HepG2 (cell line): ENCODE results near the gene CADM4. TPM values are rescaled to one million over a fixed set of nuclear protein-coding genes. Genes with fewer than 3 reads are reported as not detected.

Source experiments
- ELF1 ChIP-seq: sonication (generic); formaldehyde crosslinking; IDR thresholded peaks from 2 replicates; pipeline ENCODE4 v1.4.0; 2020; ENCODE audit warnings: missing genetic modification reagents
- MEIS2 ChIP-seq: sonication (generic); formaldehyde crosslinking; IDR thresholded peaks from 2 replicates; pipeline ENCODE4 v1.9.0; 2021; ENCODE audit warnings: mild to moderate bottlenecking, missing genetic modification reagents
- MZF1 ChIP-seq: sonication (generic); formaldehyde crosslinking; IDR thresholded peaks from 2 replicates; pipeline ENCODE4 v1.8.1; 2023; ENCODE audit warnings: mild to moderate bottlenecking, missing genetic modification reagents, borderline replicate concordance
- NONO ChIP-seq, 2 experiments: fragments of 450-650 bp in 1 of 2; sonication (generic) in 1 of 2; formaldehyde crosslinking in 1 of 2; IDR thresholded peaks in 1 of 2; conservative IDR thresholded peaks in 1 of 2; 2 replicates each; pipeline versions ENCODE4 v1.6.1 to v1.8.0; 2017 to 2022; ENCODE audit warnings: mild to moderate bottlenecking in 1 of 2, missing genetic modification reagents in 1 of 2, moderate library complexity in 1 of 2
- PHF21A ChIP-seq: sonication (generic); formaldehyde crosslinking; IDR thresholded peaks from 2 replicates; pipeline ENCODE4 v1.5.0; 2020; ENCODE audit warnings: mild to moderate bottlenecking, missing genetic modification reagents
- POLR2G ChIP-seq: fragments of 200-400 bp; formaldehyde crosslinking; IDR thresholded peaks from 2 replicates; pipeline ENCODE4 v1.6.1; 2018; ENCODE audit warnings: mild to moderate bottlenecking, low read depth, low read length, moderate library complexity
- RFX1 ChIP-seq: fragments of 450-650 bp; IDR thresholded peaks from 2 replicates; pipeline ENCODE4 v1.6.1; 2017
- SIX4 ChIP-seq: sonication (generic); formaldehyde crosslinking; IDR thresholded peaks from 2 replicates; pipeline ENCODE4 v1.4.0; 2020; ENCODE audit warnings: missing genetic modification reagents
- SUZ12 ChIP-seq: fragments of 150-350 bp; IDR thresholded peaks from 2 replicates; pipeline ENCODE4 v1.6.1; 2014; ENCODE audit warnings: low read depth, low read length
- ZBTB7B ChIP-seq: sonication (generic); formaldehyde crosslinking; IDR thresholded peaks from 2 replicates; pipeline ENCODE4 v1.4.0; 2020; ENCODE audit warnings: missing genetic modification reagents
- ZNF557 ChIP-seq: sonication (generic); formaldehyde crosslinking; IDR thresholded peaks from 2 replicates; pipeline ENCODE4 v1.4.0; 2020; ENCODE audit warnings: missing genetic modification reagents
- ZNF589 ChIP-seq: sonication (generic); formaldehyde crosslinking; conservative IDR thresholded peaks from 2 replicates; pipeline ENCODE4 v1.8.0; 2022; ENCODE audit warnings: mild to moderate bottlenecking, moderate library complexity, missing genetic modification reagents
- ZSCAN31 ChIP-seq: sonication (generic); formaldehyde crosslinking; IDR thresholded peaks from 2 replicates; pipeline ENCODE4 v1.5.0; 2020; ENCODE audit warnings: low read depth, mild to moderate bottlenecking, missing genetic modification reagents
- polyA plus RNA-seq, 8 experiments: library from polyadenylated mRNA; depleted of rRNA in 3 of 8; stranded (reverse) in 7 of 8; unstranded in 1 of 8; fragments of >200 nt; fragmentation: Illumina TruSeq in 4 of 8; extraction: Trizol in 4 of 8; gene quantifications; 2 replicates each; pipeline versions ENCODE4 v1.2.1 to v1.2.3, GENCODE V29; 2011 to 2016; ENCODE audit warnings: low read depth in 4 of 8, missing spikeins in 1 of 8, mixed read lengths in 1 of 8; ENCODE audit not compliant: insufficient read depth in 1 of 8
- total RNA-seq, 5 experiments: library from RNA; depleted of rRNA; stranded (reverse); fragments of >200 nt; fragmentation: Illumina TruSeq; extraction: Trizol; gene quantifications; 2 replicates each; pipeline ENCODE4 v1.2.3, GENCODE V29; 2016; ENCODE audit warnings: low read depth in 1 of 5
- TF ChIP-seq, protein P1 (sequence below): sonication (generic); formaldehyde crosslinking; IDR thresholded peaks from 2 replicates; pipeline ENCODE4 v1.5.0; 2020; ENCODE audit warnings: mild to moderate bottlenecking, missing genetic modification reagents, borderline replicate concordance
- TF ChIP-seq, protein P2 (sequence below): sonication (generic); formaldehyde crosslinking; IDR thresholded peaks from 2 replicates; pipeline ENCODE4 v1.4.0; 2020; ENCODE audit warnings: missing genetic modification reagents
- TF ChIP-seq, protein P3 (sequence below): sonication (generic); formaldehyde crosslinking; IDR thresholded peaks from 2 replicates; pipeline ENCODE4 v1.5.1; 2020; ENCODE audit warnings: mild to moderate bottlenecking, missing genetic modification reagents
- TF ChIP-seq, protein P4 (sequence below): IDR thresholded peaks from 2 replicates; pipeline ENCODE4 v1.6.1; 2018; ENCODE audit warnings: missing genetic modification reagents

CADM4 gene
- total and polyA plus RNA-seq, 2 of the 13 experiments (the other 11 are each of a cell fraction or from before 2014, with no cell fraction given), result 8.5 to 16.0 TPM

DNA sequence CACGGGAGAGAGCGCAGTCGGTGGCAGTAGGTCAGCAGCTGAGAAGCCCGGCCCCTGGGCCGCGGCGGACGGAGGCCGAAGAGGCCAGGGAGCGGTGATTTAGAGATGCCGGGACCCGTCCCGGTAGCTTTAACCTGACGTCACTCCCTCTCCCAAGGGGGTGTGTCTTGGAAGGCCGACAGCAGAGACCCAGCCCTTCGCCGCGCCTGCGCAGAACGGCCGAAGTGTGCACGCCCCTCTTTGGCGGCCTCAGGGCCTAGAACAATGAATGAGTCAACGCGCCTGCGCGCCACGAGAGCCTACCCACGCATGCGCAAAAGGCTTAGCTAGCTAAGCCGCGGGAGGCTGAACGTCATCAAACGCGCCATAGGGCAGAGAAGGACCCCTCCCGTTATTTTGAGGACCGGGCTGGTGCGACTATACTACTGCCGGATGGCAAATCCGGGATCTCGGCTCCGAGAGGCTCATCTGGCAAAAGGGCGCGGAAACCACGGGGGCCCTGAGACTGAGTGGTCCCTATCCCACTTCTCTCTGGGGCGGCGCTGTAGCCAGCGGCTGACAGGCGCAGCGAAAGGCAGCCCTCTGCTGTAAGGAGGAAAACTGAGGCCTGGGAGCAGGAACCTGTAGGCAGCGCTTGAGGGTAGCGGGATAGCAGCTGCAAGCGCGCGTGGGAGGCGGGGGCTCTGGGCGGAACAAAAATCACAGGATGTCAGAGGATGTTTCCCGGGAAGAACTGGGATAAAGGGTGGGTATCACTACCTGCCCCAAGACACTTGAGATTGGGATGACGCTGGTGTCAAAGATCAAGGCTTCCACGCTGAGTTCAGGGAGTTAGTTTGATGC is 43.4 kb downstream of the CADM4 start, which contains the start of the genes IRGQ and ZNF576 (continued):
- TF ChIP-seq RFX1, result no peak; the same call in 1 of the 2 replicates
- TF ChIP-seq NONO (IDR thresholded peaks at IDR 0.05), result no peak
- peak; percentile 64; the same call in 1 of the 2 replicates for TF ChIP-seq NONO (CRISPR knock-in tag; conservative IDR thresholded peaks at IDR 0.05)
- TF ChIP-seq ZSCAN31 (CRISPR knock-in tag), result peak; percentile 78; the same call in 1 of the 2 replicates
- TF ChIP-seq, protein P1, sequence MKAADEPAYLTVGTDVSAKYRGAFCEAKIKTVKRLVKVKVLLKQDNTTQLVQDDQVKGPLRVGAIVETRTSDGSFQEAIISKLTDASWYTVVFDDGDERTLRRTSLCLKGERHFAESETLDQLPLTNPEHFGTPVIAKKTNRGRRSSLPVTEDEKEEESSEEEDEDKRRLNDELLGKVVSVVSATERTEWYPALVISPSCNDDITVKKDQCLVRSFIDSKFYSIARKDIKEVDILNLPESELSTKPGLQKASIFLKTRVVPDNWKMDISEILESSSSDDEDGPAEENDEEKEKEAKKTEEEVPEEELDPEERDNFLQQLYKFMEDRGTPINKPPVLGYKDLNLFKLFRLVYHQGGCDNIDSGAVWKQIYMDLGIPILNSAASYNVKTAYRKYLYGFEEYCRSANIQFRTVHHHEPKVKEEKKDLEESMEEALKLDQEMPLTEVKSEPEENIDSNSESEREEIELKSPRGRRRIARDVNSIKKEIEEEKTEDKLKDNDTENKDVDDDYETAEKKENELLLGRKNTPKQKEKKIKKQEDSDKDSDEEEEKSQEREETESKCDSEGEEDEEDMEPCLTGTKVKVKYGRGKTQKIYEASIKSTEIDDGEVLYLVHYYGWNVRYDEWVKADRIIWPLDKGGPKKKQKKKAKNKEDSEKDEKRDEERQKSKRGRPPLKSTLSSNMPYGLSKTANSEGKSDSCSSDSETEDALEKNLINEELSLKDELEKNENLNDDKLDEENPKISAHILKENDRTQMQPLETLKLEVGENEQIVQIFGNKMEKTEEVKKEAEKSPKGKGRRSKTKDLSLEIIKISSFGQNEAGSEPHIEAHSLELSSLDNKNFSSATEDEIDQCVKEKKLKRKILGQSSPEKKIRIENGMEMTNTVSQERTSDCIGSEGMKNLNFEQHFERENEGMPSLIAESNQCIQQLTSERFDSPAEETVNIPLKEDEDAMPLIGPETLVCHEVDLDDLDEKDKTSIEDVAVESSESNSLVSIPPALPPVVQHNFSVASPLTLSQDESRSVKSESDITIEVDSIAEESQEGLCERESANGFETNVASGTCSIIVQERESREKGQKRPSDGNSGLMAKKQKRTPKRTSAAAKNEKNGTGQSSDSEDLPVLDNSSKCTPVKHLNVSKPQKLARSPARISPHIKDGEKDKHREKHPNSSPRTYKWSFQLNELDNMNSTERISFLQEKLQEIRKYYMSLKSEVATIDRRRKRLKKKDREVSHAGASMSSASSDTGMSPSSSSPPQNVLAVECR (CRISPR knock-in tag), result peak; percentile 84; the same call in 1 of the 2 replicates
- peak; percentile 54; the same call in 1 of the 2 replicates for TF ChIP-seq MEIS2 (CRISPR knock-in tag)
- no peak for TF ChIP-seq SUZ12
- no peak for TF ChIP-seq ZNF557 (CRISPR knock-in tag)
- no peak for TF ChIP-seq MZF1 (CRISPR knock-in tag)
- TF ChIP-seq, protein P2, sequence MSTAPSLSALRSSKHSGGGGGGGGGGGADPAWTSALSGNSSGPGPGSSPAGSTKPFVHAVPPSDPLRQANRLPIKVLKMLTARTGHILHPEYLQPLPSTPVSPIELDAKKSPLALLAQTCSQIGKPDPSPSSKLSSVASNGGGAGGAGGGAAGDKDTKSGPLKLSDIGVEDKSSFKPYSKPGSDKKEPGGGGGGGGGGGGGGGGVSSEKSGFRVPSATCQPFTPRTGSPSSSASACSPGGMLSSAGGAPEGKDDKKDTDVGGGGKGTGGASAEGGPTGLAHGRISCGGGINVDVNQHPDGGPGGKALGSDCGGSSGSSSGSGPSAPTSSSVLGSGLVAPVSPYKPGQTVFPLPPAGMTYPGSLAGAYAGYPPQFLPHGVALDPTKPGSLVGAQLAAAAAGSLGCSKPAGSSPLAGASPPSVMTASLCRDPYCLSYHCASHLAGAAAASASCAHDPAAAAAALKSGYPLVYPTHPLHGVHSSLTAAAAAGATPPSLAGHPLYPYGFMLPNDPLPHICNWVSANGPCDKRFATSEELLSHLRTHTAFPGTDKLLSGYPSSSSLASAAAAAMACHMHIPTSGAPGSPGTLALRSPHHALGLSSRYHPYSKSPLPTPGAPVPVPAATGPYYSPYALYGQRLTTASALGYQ (CRISPR knock-in tag), result 0 out of 2 replicates have a peak, but pooled peaks have one; percentile 30
- no peak for TF ChIP-seq ZNF589 (CRISPR knock-in tag)
- TF ChIP-seq ZBTB7B (CRISPR knock-in tag), result 0 out of 2 replicates have a peak, but pooled peaks have one; percentile 23
- peak; percentile 91 for TF ChIP-seq PHF21A (CRISPR knock-in tag)
- TF ChIP-seq, protein P3, sequence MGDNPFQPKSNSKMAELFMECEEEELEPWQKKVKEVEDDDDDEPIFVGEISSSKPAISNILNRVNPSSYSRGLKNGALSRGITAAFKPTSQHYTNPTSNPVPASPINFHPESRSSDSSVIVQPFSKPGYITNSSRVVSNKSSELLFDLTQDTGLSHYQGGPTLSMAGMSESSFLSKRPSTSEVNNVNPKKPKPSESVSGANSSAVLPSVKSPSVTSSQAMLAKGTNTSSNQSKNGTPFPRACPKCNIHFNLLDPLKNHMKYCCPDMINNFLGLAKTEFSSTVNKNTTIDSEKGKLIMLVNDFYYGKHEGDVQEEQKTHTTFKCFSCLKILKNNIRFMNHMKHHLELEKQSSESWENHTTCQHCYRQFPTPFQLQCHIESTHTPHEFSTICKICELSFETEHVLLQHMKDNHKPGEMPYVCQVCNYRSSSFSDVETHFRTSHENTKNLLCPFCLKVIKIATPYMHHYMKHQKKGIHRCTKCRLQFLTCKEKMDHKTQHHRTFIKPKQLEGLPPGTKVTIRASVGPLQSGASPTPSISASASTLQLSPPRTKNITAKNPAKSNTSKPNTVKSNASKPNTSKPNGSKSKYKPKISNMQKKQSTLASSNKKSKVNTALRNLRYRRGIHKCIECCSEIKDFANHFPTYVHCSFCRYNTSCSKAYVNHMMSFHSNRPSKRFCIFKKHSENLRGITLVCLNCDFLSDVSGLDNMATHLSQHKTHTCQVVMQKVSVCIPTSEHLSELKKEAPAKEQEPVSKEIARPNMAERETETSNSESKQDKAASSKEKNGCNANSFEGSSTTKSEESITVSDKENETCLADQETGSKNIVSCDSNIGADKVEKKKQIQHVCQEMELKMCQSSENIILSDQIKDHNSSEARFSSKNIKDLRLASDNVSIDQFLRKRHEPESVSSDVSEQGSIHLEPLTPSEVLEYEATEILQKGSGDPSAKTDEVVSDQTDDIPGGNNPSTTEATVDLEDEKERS (CRISPR knock-in tag), result 0 out of 2 replicates have a peak, but pooled peaks have one; percentile 4
- TF ChIP-seq, protein P4, sequence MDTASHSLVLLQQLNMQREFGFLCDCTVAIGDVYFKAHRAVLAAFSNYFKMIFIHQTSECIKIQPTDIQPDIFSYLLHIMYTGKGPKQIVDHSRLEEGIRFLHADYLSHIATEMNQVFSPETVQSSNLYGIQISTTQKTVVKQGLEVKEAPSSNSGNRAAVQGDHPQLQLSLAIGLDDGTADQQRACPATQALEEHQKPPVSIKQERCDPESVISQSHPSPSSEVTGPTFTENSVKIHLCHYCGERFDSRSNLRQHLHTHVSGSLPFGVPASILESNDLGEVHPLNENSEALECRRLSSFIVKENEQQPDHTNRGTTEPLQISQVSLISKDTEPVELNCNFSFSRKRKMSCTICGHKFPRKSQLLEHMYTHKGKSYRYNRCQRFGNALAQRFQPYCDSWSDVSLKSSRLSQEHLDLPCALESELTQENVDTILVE (CRISPR knock-in tag), result peak; percentile 98
- peak; percentile 73 for TF ChIP-seq POLR2G
- no peak for TF ChIP-seq SIX4
- peak; percentile 68 for TF ChIP-seq ELF1
